ENCODE results near the gene CHST14. TPM values are rescaled to one million over a fixed set of nuclear protein-coding genes. Genes with fewer than 3 reads are reported as not detected.

Gene CHST14
- total RNA-seq, 1 donor, result 13.4 TPM

DNA sequence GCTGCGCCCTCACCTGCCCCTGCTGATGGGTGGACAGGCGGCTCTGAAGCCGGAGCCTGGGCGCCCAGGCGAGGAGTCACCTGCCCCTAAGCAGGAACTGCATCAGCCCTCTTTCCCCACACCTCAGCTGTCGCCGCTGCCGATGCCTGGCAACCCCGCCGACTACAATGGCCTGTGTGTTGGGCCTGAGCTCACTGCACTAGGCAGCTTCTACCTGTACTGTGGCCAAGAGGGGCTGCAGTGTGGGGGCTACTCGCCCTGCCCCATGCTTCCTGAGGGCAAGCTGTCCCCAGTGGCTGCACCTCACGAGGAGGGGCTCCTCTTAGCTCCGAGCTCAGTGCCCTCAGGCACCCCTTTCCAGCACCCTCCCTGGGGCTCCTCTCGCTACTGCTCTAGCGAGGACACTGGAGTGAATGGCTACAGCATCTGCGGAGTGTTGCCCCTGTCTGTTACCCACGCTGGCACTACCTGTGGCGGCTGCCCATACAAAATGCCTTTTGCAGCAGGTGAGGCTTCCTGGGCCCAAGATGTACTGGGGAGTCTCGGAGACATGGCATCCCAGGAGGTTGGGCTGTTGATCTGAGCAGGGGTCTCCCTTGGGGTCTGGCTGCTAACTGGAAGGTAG, 11.3 kb upstream of the CHST14 start:
- Histone ChIP-seq H3K79me2 (ENCODE audit: insufficient read depth, low read length) (peaks cover 47% of the 10 kb centered on the region), H3K4me1 (ENCODE audit: insufficient read depth, low read length) (peaks cover 13% of the 10 kb centered on the region), H3K36me3 (ENCODE audit: insufficient read depth, low read length) (peaks cover 19% of the 10 kb centered on the region), H3K4me3 (ENCODE audit: insufficient read depth, low read length) (no peak overlapping the region), H2AFZ (ENCODE audit: low read length) (no peak overlapping the region), H3K27me3 (ENCODE audit: insufficient read depth, low read length) (no peaks in the 10 kb centered on the region), H3K9me3 (ENCODE audit: low read depth, low read length) (no peaks in the 10 kb centered on the region), H3K4me2 (ENCODE audit: insufficient read depth, low read length) (no peak overlapping the region), H3K27ac (ENCODE audit: low read depth, low read length) (no peak overlapping the region), H4K20me1 (ENCODE audit: insufficient read depth, low read length) (peaks cover 54% of the 10 kb centered on the region)
- TF ChIP-seq, protein P1, sequence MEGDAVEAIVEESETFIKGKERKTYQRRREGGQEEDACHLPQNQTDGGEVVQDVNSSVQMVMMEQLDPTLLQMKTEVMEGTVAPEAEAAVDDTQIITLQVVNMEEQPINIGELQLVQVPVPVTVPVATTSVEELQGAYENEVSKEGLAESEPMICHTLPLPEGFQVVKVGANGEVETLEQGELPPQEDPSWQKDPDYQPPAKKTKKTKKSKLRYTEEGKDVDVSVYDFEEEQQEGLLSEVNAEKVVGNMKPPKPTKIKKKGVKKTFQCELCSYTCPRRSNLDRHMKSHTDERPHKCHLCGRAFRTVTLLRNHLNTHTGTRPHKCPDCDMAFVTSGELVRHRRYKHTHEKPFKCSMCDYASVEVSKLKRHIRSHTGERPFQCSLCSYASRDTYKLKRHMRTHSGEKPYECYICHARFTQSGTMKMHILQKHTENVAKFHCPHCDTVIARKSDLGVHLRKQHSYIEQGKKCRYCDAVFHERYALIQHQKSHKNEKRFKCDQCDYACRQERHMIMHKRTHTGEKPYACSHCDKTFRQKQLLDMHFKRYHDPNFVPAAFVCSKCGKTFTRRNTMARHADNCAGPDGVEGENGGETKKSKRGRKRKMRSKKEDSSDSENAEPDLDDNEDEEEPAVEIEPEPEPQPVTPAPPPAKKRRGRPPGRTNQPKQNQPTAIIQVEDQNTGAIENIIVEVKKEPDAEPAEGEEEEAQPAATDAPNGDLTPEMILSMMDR (IDR thresholded peaks at IDR 0.05; ENCODE audit: extremely low read depth, low read depth, low read length), result no peak
- DNase-seq (ENCODE audit: insufficient read length, low spot score, missing footprints), result peak; percentile 64

DNA sequence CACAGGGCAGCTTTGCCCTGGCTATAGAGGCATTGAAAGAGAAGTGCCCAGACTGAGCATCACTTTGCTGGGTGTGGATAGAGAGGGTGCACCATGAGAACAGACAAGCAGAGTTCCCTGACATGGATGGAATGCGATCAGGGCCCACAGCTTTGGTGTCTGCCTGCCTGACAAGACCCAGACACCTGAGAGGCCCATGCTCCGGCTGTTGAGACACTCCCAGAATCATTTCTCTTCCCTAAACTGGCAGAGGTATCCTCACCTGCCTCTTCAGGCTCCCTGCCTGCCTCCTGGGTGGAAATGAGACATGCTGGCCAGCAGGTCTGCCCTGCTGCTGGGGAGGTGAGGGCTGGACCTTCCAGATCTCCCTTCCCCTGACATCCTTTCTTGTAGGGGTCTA, 10.4 kb upstream of the CHST14 start:
- TF ChIP-seq, protein P1 (IDR thresholded peaks at IDR 0.05; ENCODE audit: extremely low read depth, low read depth, low read length), result no peak
- Histone ChIP-seq H3K9me3 (ENCODE audit: low read depth, low read length) (no peaks in the 10 kb centered on the region), H4K20me1 (ENCODE audit: insufficient read depth, low read length) (peaks cover 45% of the 10 kb centered on the region), H3K27ac (ENCODE audit: low read depth, low read length) (no peak overlapping the region), H2AFZ (ENCODE audit: low read length) (no peak overlapping the region), H3K27me3 (ENCODE audit: insufficient read depth, low read length) (no peaks in the 10 kb centered on the region), H3K4me1 (ENCODE audit: insufficient read depth, low read length) (peaks cover 4% of the 10 kb centered on the region), H3K4me3 (ENCODE audit: insufficient read depth, low read length) (no peak overlapping the region), H3K4me2 (ENCODE audit: insufficient read depth, low read length) (no peak overlapping the region), H3K79me2 (ENCODE audit: insufficient read depth, low read length) (peaks cover 38% of the 10 kb centered on the region), H3K36me3 (ENCODE audit: insufficient read depth, low read length) (peaks cover 27% of the 10 kb centered on the region)
- DNase-seq (ENCODE audit: insufficient read length, low spot score, missing footprints), result peak; percentile 80

DNA sequence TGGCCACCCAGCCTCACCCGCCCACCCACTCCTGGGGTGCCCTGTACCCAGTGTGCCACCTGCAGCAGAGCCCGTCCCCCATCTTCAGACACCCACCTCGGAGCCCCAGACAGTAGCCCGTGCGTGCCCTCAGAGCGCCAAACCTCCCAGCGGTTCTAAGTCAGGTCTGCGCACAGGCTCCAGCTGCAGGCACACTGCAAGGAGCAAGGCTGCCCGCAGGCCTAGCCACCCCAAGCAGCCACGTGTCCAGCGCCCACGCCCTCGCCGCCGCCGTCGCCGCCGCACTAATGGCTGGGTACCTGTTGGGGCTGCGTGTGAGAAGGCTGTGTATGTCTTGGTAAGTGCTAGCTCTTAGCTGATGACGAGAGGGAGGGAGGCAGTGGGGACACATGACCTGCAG, 8.8 kb upstream of the CHST14 start:
- Histone ChIP-seq H3K4me1 (ENCODE audit: insufficient read depth, low read length) (no peaks in the 10 kb centered on the region), H3K27ac (ENCODE audit: low read depth, low read length) (no peak overlapping the region), H3K27me3 (ENCODE audit: insufficient read depth, low read length) (no peaks in the 10 kb centered on the region), H3K36me3 (ENCODE audit: insufficient read depth, low read length) (peaks cover 30% of the 10 kb centered on the region), H3K4me2 (ENCODE audit: insufficient read depth, low read length) (no peak overlapping the region), H3K79me2 (ENCODE audit: insufficient read depth, low read length) (peaks cover 25% of the 10 kb centered on the region), H3K9me3 (ENCODE audit: low read depth, low read length) (no peaks in the 10 kb centered on the region), H3K4me3 (ENCODE audit: insufficient read depth, low read length) (no peak overlapping the region), H4K20me1 (ENCODE audit: insufficient read depth, low read length) (peaks cover 31% of the 10 kb centered on the region), H2AFZ (ENCODE audit: low read length) (no peak overlapping the region)
- TF ChIP-seq, protein P1 (IDR thresholded peaks at IDR 0.05; ENCODE audit: extremely low read depth, low read depth, low read length), result no peak
- peak; percentile 61 for DNase-seq (ENCODE audit: insufficient read length, low spot score, missing footprints)

DNA sequence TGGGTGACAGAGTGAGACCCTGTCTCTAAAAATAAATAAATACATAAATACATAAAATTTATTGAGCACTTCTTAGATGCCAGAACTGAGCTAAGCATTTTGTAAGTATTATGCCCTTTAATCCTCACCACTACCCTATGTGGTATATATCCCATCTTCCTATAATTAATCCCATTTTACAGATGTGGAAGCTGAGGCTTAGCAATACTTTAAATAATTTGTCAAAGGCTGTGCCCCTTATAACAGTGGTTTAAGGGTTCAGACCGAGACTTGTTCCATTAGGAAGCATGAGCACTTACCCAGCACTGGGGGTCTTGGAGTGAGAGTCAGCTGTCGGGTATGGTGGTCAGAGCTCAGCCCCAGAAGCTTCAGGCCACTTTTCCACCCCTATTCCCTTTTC, 7.5 kb upstream of the CHST14 start:
- Histone ChIP-seq H3K4me2 (ENCODE audit: insufficient read depth, low read length) (no peak overlapping the region), H3K27ac (ENCODE audit: low read depth, low read length) (no peak overlapping the region), H3K36me3 (ENCODE audit: insufficient read depth, low read length) (peaks cover 30% of the 10 kb centered on the region), H3K27me3 (ENCODE audit: insufficient read depth, low read length) (no peaks in the 10 kb centered on the region), H3K79me2 (ENCODE audit: insufficient read depth, low read length) (peaks cover 15% of the 10 kb centered on the region), H3K4me1 (ENCODE audit: insufficient read depth, low read length) (no peaks in the 10 kb centered on the region), H3K9me3 (ENCODE audit: low read depth, low read length) (no peaks in the 10 kb centered on the region), H3K4me3 (ENCODE audit: insufficient read depth, low read length) (no peak overlapping the region), H2AFZ (ENCODE audit: low read length) (no peak overlapping the region), H4K20me1 (ENCODE audit: insufficient read depth, low read length) (peaks cover 25% of the 10 kb centered on the region)
- DNase-seq (ENCODE audit: insufficient read length, low spot score, missing footprints), result no peak
- TF ChIP-seq, protein P1 (IDR thresholded peaks at IDR 0.05; ENCODE audit: extremely low read depth, low read depth, low read length), result no peak
